Left renal pelvis (tissue), 4 donors: ENCODE measurements around the gene CDH12. TPM values are rescaled to one million over a fixed set of nuclear protein-coding genes. Genes with fewer than 3 reads are reported as not detected.
"Not testable (repeated sequence)": the region's sequence is repeated elsewhere in the genome, so short reads cannot be mapped to it uniquely, and the experiment has no call there.

Experiments
- DNase-seq, 4 donors: peaks; one replicate each; pipeline ENCODE4 v3.0.0-alpha.2; 2013; ENCODE audit warnings: low read depth in 4 of 4, low spot score in 3 of 4
- polyA plus RNA-seq, 4 donors: library from polyadenylated mRNA; unstranded; fragments of 120-200 nt; gene quantifications; one replicate each; pipeline ENCODE4 v1.2.1, GENCODE V29; 2013; ENCODE audit not compliant: insufficient read length in 4 of 4

The CDH12 gene
- polyA plus RNA-seq, 4 donors, result 5.9 to 8.7 (median 7.3) TPM

DNA sequence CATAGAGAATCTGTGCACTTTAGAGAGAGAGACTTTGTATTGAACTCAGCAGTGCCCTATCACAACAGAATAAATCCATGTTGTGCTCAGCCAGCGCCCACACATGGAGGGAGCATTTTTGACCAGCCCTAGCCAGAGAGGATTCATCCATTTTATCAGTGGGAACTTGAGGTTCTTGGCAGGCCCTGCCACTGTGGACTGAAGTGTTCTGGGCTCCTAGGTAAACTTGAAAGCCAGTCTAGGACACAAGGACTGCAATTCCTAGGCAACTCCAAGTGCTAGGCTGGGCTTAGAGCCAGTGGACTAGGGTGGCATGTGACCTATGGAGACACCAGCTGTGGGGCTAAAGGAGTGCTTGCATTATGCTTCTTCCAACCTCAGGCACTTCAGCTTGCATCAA, 523.5 kb downstream of the CDH12 start:
- no peak for DNase-seq

DNA sequence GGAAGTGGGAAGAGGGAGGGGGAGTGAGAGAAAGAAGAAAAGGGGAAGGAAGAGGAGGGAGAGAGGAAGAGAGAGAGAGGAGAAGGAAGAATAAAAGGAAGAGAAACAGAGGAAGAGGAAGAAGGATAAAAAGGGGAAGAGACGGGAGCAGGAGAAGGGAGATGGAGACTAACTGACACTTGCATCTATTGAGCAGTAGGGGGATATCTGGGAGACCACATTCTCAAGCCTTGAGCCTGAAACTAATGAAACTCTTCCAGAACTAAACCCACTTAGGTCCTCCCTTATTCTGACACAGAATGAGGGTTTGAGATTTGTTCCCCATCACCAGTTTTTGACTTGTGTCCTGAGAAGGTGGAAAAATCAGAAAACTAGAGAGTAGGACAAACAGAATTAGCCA, 533.3 kb downstream of the CDH12 start:
- DNase-seq, result no peak

DNA sequence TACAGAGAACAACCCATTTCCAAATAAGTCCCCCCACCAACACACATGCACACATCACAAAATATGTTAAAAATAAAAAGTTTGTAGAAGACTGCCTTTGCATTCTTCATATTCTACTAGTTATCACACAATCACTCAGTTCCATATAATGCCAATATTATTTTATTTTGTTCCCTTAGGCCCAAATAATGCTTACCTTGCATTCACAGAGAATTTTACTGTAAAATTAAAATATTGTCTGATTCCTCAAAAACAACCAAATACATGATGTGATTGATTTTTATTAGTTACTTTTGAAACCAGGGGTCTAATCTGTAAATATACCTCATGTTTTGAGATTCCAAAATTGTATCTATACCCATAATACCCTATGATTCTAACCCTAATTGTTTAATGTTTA, 536.9 kb downstream of the CDH12 start:
- no peak for DNase-seq

DNA sequence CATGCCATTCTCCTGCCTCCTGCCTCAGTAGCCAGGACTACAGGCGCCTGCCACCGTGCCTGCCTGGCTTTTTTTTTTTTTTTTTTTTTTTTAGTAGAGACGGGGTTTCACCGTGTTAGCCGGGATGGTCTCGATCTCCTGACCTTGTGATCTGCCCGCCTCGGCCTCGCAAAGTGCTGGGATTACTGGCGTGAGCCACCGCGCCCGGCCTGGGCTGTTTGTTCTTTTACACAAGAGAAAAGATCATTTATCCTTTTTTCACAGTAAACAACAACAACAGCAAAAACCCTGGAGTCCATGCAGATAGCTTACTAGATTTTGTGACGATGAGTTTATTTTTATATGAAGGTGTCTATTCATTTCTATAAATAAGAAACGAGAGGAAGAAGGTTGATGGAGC, 538.1 kb downstream of the CDH12 start:
- DNase-seq, result not testable (repeated sequence)

DNA sequence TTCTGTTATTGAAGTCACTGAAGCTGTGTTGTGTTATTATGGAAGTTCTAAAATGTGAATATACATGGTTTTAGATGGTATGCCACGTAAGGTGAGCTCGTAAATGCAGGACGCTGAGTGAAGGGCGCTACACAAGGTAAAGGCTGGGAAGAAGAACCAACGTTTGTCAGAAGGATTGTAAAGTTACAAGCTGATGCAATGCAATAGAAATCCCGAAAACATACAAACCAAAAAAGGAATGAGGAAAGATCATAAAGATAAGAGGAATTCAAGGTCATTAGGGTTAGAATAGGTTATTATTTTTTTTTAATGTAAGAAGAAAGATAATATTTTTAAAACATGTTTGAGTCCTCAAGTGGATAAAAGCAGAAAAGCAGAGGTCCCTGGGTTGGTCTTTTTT, 538.6 kb downstream of the CDH12 start:
- no peak for DNase-seq

DNA sequence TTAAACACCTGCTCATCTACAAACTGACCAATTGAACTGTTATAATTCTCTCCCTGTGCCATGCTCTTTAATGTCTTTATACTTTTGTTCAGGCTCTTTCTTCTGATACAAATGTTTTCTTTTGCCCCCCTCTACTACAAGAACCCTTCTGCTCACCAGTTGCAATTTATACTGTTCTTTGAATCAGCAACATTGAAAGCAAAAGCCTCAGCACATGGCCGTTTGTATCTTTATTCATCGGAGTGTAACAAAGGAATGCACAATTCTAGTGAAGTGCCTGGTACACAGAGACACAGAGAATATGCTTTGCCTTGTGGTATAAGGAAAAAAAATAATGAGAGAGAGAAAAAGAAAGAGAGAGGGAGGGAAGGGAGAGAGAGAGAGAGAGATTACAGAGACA, 547.1 kb downstream of the CDH12 start:
- DNase-seq, result no peak

DNA sequence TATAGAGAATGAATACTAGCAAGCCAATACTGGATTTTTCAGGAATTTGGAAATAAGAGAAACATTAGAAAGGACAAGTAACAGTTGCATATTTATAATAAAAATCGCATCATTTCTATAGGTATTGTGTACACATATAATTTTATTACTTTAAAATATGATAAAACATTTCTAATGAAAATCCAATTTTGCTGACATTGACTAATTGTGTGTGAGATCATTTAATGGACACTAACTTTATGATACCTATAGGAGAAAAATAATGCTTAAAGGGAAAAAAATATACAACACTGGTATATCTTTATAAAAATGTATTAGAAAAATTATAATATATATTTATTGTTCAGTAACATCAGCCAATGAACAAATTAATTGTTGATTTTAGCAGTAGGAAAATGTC, 557.3 kb downstream of the CDH12 start:
- no peak for DNase-seq

DNA sequence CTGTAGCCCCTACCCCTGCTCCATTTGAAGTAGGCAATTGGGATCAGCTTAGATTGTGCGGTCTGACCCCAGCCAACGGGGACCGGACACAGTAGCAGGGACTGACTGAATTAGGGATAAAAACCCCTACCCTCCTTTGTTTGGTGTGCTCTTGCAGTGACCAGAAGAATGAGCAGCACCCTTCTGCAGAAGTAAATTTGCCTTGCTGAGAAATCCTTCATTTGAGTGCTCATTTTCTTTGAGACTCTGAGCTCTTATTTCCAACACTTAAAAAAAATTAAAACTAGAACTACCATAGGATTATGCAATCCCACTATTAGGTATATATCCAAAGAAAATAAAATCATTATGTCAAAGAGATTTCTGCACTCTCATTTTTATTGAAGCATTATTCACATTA, 560.0 kb downstream of the CDH12 start:
- no peak for DNase-seq

DNA sequence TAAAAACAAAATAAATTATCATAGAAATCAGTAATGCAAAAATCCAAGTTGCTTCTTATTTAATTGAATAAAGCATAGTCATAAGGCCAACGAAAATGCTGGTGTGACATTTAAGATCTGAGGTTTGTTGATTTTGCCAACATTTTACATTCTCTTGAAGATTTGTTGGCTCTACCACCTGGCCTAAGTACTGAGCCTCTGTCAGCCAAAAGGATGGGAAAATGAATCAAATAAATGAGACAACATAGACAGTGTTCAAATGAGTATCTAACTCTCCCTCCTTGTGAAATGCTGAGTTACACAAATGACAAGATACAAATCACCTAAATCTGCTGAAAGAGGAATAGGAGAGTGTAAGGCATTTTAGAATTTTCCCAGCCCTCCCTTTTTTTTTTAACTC, 575.0 kb downstream of the CDH12 start:
- DNase-seq, result no peak

DNA sequence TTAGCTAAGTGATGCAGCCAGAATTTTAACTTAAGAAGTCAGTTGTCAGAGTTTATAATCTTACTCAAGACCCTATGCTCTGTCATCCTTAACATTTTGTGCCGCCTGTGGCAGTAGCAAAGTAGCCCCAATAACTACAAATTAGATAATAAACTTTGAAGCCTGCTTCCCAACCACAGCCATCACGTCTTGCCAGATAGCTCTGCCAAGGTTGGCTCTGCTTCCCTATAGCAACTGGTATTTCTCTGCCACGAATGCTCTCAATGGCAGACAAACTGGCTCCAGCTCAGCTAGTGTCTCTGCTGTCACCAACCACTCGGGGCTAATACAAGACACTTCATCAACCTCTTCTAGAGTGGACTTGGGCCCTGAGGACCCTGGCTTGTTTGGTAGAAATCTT, 576.1 kb downstream of the CDH12 start:
- DNase-seq, result no peak

DNA sequence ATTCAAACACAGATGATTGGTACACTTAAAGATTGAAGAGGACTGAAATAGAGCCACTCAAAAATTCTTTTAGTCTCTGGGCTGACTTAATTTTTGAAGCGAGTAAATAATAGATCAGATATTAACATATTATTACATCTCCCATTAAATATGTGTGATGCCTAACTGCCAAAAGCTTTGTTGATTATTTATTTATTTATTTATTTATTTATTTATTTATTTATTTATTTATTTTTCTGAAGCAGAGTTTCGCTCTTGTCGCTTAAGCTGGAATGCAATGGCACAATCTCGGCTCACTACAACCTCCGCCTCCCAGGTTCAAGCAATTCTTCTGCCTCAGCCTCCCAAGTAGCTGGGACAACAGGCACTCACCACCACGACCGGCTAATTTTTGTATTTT, 587.3 kb downstream of the CDH12 start:
- not testable (repeated sequence) for DNase-seq

DNA sequence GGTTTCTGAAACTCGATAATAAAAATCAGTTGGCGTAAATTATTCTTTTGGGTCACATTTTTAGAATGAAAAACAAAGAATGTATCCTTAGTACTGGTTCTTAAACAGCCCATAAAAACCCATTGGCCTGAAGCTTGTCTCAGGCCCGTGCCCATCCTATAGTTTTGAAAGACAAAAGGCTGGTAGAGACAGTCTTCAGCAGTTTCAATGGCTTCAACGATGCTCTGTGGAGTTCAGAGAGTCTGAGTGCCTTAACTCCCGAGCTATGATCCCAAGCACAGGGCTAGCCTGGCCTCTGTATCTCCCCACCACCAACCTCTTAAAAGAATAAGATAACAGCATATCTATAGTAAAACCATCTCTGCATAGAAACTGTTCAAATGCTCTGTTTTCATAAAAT, 595.0 kb downstream of the CDH12 start:
- no peak for DNase-seq

DNA sequence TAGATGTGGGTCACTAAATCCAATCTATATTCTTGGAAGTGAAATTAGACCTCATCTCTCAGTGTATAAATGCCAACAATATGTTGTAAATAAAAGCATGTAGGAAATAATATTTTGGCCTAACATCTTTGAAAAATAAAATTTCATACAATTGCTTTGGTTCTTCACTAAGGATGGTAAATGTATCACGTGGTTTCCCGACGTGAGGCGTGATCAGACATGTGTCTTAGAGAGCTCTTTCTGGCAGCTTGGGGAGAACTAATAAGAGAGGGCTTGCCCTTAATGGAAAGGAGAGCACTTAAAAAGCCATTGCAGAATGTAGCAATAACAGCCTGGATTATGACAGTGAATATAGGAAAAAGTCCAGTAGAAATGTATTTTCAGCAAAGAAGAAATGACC, 602.6 kb downstream of the CDH12 start:
- no peak for DNase-seq

DNA sequence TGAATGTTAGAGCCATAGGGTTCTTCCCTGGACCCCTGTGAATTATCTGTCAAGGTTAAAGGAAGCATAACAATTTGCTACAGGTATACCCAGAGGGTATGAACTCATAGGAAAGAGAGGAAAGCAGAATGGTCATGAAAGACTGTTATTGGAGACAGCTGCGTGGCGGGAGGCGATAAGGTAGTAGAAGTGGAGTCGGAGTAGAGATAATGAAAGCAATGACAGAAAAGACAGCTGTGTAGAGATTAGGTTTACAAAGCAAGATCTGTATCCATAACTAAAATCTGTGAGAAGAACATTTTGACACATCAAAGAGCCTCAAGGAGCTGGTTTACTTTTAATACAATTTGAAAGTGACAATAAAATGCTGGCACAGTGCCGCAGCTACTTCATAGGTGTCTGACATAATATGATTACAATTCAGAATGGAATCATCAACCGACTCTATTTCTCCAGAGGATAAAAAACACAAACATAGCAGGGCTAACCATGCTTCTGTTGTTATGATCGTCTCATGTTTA, 603.9 kb downstream of the CDH12 start:
- no peak for DNase-seq

DNA sequence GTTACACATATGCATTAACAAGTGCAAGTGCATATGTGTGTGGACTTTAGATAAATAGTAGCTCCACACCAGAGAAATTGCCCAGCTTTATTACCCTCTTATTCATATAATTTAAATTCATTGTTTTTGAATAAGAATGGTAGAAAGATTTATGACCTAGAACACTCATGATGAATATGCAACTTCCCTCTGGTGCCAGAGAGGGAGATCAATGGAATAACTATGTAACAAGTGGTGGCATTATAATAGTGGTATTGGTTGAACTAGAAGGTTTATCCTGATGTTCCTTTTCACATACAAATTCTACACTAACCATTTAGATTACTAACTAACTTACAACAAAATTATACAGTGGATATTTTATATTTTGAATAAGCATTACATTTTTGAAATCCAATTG, 607.4 kb downstream of the CDH12 start:
- no peak for DNase-seq

DNA sequence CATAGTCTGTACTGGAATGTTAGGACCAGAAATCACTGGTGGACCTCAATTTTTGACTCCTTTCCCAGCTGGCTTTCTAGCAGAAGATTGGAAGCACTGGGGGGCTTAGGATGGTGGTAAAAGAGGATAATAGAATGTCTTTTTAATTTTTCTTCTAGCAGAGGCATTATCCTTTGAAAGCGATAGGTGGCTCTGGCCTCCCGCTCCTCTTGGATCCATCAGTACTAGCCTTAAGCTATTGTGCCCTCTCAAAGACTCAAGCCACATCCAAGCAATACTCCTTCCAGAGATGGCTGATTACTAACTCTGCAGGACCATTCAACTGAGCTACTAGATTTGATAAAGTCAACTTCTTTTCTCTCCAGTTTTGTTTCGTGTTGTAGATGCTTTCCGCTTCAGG, 610.6 kb downstream of the CDH12 start:
- DNase-seq, result no peak

DNA sequence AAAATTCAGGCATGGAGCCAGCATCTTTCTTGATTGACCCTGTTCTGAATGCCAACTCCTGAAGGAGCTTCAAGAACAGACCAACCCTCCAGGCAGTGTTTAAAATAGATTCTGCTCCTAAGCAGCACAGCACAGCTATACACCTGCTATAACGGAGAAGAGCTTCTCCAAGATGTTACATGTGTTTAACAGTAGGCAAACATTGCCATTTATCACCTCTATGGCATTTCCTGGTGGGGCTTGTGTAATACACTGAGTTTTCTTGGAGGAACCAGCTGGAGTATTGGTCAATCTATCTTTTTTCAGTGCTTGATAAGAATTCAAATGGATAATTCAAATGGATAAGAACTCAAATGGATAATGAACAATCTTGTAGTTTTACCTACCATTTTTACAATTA, 615.1 kb downstream of the CDH12 start:
- DNase-seq, result no peak

DNA sequence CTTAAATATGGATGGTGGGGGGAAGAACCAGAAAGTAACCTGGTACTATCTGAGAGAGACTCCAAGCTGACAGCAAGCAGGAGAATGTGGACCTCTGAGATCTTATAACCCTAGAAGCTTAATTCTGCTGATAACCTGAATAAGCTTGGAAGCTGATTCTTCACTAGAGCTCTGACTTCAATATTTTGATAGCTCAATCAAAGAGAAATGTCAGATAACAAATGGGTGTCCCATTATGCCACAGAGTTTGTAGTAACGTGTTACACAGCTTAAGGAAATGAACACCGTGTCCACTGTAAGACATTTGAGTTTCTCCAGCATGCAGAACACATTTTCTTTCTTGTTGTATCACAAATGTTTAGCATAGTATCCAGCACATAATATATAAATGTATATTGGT, 626.7 kb downstream of the CDH12 start:
- DNase-seq, result no peak

DNA sequence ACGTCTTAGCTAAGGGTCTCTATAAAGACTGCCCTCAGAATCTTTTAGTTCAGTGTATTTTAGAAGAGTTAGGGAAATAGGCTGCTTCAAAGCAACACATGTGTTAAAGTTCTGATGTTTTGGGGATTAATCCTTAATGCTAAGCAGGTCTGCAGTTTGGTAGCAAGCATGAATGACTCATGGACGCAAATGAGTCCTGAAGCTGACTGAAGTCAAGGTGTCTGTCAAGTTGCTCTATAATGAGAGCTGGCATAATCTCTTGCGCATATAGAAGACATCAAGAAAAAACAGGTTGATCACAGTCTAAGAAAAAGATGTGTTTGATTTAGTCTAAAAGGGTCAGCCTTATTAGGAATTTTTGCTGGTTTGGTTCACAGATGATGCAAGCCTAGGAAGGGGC, 630.1 kb downstream of the CDH12 start:
- DNase-seq, result no peak

DNA sequence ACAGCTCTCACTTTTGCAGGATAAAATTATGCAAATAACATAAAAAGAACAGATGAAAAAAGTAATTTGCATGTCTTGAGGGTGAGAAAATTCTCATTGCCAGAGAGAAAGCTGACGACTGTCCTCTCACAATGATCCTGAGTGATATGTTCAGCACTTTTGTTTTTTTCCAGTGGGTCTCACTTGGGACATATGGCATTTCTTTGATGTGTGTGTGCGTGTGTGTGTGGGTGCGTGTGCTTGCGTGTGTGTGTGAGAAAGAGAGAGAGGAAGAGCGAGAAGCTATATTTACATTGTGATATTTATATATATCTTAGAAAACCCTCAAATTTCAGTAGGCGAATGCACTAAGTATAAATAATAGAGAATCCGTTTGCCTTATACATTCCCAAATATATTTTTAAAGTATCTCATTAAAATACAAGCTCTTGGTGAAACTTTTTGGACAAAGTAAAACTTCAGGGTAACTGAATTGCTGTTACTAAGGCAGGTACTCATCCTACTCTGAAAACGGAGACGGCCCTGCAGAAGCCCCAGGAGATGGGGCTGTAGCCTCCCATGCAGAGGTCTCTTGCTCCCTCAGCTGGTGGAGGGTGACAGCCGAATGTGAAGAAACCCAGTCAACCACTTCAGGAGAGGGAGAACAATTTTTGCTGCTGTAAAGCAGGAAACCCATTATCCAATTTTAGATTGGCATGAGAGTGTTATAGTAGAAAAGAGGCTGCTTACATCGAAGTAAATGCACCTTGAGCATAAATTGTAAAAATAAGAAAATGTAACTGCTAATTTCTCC, 639.2 kb downstream of the CDH12 start:
- DNase-seq, result not testable (repeated sequence)

DNA sequence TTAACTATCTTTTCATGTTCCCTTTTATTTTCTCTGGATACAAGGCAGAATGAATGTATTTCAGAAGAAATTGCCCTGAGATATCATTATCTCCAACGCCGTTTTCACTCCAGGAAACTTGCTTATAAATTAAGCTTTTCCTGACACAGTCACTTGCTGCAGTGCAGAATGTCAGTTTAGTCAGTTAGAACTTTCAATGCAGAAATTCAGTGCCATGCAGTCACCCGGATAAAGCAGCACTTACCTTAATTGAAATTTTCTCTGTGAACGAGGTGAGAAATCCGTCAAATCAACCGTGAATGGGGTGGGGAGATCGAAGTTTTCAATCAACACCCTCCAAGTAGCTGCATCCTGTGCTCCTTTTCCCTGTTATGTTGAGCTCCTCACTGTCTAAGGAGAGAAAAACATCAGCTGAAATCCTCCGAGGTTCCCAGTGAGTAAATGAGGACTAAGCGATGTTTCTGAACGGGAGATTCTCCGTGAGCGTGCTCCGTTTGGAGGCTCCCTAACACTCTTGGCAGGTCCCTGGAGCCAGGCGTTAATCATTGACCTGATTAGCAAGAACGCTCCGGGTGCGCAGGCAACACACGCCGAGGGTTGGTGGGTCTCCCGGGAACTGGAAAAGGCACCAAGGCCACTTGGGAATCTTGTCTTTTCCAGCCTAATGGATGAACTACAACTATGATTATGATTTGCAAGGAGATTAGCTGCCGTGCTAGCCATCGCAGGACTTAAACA, 640.7 kb downstream of the CDH12 start:
- peak in 1 of 4 donors; percentile 18 for DNase-seq

DNA sequence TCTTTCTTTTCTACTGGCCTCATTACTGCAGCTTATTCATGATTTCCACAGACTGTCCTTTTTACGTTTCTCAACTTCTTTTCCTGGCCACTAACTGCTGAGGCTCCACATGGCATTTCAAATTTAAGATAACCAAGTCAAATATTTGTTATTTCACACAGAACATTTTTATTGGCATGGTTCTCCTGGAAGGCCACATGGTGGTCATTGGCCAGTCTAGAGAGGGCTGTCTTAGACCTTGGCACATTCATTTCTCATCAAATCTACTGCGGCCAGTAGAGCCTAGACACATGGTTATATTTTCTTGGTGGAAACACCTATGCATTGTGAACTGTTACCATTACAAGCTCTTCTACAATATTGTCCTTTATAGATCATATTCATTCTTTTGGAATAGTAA, 644.7 kb downstream of the CDH12 start:
- not testable (repeated sequence) for DNase-seq
